ENCODE data around the gene MYOC.
A peak's percentile ranks its signal among the peaks of the same experiment; 100 is the strongest.
"Not testable (repeated sequence)": the region's sequence is repeated elsewhere in the genome, so short reads cannot be mapped to it uniquely, and the experiment has no call there.

Gene MYOC

DNA sequence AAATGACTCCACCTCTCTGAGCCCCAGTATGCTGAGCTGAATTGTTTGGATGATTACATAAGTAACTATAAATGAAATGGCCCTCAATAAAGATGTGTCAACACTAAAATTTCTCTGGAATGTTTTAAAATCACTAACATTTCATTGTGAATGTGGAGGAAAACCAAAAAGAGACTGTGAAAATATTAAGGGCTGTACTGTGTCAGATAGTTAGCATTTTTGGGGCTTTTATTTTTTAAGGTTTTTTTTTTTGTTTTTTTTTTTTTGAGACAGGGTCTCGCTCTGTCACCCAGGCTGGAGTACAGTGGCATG is 6.3 kb downstream of the MYOC start:
- peak; percentile 54 for DNase-seq

DNA sequence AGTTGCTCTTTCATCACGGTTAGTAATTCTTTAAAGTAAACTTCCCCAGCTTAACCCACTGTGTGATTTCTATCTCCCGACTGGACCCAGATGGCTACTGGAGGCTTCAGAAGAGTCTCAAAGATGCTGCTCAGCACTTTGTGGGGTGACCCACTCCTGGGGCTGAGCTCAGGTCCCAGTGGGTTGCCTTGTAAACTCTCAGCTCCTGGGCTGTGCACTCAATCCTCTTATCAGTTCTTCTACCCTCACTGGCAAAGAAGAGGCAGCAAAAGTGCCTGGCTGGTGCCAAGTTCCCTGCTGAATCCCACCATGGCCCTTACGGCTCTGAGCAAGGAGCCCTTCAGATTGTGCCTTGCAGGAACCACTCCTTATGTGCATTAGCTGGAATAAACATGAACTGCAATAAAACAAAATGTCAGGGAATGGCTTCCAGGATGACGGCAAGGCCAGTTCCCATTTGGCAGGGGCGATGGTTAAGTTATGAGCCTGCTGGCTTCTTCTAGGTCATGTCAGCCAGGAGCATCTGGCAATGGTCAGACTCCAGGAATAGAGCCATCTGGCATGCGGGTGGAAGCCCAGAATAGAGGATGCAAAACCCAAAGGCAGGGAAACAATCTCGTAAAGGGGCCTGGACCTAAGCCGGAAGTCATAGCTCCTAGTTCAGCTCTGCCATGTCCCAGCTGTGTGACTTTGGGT is 6.8 kb downstream of the MYOC start:
- no peak for DNase-seq

GRCh38 chr1:171644805-171645483 is 7.5 kb downstream of the MYOC start:
- DNase-seq = peak; percentile 83

DNA sequence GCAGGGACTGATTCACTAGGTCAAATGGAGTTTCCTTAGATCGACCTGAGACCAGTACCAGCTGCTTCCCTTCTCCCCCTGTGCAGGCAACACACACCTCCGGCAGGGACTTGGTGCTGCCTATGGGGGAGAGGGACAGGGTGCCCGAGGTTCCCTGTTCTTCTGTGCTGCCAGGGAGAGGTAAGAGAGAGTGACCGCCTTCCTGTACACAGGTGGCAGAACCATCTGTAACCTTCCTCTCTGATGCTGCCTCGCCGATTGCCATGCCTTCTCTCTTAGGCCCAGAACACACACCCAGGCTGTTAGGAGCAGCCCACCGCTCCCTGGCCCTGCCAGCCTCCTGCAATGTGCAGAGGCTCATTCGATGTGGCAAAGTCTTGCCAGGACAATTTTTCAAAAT is 9.3 kb downstream of the MYOC start:
- no peak for DNase-seq

DNA sequence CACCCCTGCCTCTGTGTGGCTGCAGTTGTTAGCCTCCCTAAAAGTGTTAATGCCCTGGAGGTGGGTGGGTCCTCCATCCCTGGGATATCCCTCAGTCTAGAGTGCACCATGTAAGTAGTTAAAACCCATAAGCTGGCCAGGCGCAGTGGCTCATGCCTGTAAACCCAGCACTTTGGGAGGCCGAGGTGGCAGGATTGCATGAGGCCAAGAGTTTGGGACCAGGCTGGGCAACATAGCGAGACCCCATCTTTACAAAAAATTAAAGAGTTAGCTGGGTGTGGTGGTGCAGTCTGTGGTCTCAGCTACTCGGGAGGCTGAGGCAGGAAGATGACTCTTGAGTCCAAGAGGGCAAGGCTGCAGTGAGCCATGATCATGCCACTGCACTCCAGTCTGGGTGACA is 10.3 kb downstream of the MYOC start:
- no peak for DNase-seq

- no peak for DNase-seq
Measured at GRCh38 chr1:171641076-171641864, 11.2 kb downstream of the MYOC start.

GRCh38 chr1:171640225-171640624 is 12.3 kb downstream of the MYOC start:
- no peak for DNase-seq

- no peak for DNase-seq
Measured at GRCh38 chr1:171637928-171638576, 14.4 kb downstream of the MYOC start.

DNA sequence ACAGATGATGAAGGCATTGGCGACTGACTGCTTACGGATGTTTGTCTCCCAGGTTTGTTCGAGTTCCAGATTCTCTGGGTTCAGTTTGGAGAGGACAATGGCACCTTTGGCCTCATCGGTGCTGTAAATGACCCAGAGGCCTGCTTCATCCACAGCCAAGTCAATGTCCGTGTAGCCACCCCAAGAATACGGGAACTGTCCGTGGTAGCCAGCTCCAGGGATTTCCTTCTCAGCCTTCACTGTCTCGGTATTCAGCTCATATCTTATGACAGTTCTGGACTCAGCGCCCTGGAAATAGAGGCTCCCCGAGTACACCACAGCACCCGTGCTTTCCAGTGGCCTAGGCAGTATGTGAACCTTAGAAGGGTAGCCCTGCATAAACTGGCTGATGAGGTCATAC is 16.3 kb downstream of the MYOC start:
- no peak for DNase-seq

- DNase-seq = no peak
Measured at GRCh38 chr1:171635661-171636060, 16.8 kb downstream of the MYOC start.

GRCh38 chr1:171628225-171628624 is 24.3 kb downstream of the MYOC start:
- no peak for DNase-seq

DNA sequence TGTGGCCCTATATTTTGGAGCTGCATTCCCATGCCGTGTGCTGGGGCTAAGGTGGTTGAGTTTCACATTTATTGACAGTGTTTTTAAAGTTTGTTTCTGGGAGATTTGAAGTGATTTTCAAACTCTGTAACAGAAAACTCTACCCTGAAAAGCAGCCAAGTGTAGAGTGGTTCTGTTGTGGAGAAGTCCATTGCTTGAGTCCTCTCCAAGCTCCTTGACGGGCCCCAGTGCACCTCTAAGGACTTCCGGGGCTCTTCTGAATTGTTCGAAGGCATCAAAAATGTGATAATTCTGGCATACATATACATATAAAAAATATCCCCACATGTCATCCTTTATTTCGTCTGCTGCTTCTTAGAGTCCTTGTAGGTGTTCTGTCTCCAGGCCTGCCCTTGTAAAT is 25.5 kb downstream of the MYOC start:
- DNase-seq = no peak

DNA sequence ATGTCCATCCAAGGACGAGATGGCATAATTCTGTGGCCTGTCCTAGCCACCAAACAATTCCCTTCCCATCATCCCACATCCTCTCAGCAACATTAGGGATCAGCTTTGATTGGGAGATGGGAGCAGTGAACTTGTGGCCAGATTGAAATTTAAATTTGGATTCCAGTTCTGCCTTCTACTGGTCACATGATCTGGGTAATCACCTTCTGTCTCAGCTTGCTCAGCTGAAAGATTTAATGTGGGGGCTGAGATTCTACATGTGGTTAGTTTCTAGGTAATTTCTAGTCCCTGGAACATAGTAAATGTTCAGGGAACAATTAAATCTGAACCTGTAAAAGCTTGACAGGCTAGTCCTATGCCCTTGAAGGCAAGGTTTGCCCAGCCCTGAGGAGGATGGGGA is 27.3 kb downstream of the MYOC start:
- no peak for DNase-seq

GRCh38 chr1:171623651-171624331 is 28.7 kb downstream of the MYOC start:
- no peak for DNase-seq

DNA sequence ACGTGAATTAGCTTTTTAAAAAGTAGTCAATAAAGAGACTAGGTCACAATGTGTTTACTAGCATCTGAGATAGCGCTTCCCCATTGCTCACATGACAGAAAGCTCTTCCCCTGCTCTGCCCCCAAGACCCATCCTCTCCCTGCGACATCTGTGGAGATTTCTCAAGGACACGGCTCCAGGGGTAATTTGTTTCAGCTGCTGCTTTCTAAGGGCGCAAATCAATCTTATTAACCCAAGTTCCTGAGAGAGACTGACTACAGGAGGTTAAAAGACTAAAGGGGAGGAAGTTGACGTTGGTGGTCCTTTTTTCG is 30.4 kb downstream of the MYOC start, which contains the start of gene MYOCOS:
Gene MYOCOS, plus strand, starts transcription at position 92 of the 311 bp plus-strand sequence. CDS start 1,641 bp downstream, outside the sequence.
- no peak for DNase-seq

- no peak for DNase-seq
Measured at GRCh38 chr1:171616586-171616985, 35.9 kb downstream of the MYOC start.

DNA sequence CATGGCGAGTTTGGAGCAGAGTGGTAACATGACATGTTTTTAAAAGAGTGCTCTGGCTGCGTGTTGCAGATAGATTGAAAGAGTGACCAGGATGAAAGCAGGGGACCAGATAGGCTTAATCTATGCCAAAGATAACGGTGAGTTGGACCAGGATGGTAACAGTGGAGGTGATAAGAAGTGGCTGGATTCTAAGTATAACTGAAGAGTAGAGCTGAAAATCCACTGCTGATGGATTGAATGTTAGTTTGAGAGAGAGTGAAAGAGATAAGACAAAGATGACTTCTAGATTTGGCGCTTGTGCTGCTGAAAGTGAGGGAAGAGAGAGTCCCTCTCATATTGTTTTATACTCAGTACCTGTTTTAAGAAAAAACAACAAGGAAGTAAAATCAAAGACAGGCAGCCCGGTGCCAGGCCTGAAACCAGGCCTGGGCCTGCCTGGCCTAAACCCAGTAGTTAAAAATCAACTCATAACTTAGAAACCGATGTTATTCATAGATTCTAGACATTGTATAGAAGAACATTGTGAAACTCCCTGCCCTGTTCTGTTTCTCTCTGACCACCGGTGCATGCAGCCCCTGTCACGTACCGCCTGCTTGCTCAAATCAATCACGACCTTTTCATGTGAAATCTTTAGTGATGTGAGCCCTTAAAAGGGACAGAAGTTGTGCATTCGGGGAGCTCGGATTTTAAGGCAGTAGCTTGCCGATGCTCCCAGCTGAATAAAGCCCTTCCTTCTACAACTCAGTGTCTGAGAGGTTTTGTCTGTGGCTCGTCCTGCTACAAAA is 37.2 kb downstream of the MYOC start:
- DNase-seq = not testable (repeated sequence)

- DNase-seq = no peak
Measured at GRCh38 chr1:171613282-171613681, 39.2 kb downstream of the MYOC start.

DNA sequence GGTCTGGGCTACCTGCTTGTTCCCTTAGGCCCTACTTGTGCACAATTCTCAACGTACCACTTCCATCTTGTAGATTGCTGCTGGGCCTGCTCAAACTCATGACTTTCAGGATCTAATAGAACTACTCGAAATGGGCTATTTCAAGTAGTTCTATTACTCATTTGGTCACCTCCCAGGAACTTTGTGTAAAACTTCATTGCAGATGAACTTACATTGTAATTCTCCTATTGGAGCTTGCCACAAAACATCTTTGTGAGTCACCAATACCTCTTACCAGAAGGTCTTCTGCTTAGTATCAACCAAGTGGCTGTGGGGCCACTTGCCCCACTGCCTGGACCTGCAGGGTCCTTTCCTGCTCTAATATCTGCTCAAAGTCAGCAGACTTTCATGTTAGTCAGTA is 41.2 kb downstream of the MYOC start:
- DNase-seq = no peak

GRCh38 chr1:171610385-171610784 is 42.1 kb downstream of the MYOC start:
- no peak for DNase-seq

DNA sequence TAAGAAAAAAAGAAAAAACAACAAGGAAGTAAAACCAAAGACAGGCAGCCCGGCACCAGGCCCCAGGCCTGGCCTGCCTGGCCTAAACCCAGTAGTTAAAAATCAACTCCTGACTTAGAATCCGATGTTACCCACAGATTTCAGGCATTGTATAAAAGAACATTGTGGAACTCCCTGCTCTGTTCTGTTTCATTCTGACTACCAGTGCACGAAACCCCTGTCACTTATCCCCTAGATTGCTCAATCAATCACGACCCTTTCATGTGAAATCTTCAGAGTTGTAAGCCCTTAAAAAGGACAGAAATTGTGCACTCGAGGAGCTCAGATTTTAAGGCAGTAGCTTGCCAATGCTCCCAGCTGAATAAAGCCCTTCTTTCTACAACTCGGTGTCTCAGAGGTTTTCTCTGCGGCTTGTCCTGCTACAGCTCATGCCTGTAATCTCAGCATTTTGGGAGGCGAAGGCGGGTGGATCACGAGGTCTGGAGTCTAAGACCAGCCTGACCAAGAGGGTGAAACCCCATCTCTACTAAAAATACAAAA is 46.0 kb downstream of the MYOC start:
- DNase-seq = no peak

DNA sequence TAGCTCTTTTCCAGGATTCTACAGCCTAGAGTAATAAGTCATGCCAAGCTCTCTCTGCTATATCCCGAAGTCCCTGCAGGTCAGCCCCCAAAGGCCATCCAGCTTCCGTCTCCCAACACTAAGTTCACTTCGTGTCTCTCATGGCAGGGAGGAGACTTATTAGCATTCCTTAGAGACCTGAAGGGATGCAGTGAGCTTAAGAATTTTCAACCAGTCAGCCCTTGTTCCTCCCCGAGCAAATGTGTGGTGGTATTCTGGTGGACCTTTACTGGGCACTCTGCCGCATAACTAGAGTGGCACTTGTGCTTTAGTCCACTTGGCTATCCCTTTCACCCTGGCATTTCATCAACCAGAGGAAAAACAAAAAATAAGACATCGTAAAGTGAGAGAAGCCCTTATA is 49.4 kb downstream of the MYOC start:
- not testable (repeated sequence) for DNase-seq
